ENCODE results near the gene DEFB131A. TPM values are rescaled to one million over a fixed set of nuclear protein-coding genes. Genes with fewer than 3 reads are reported as not detected.
A peak's percentile ranks its signal among the peaks of the same experiment; 100 is the strongest.
"Not testable (repeated sequence)": the region's sequence is repeated elsewhere in the genome, so short reads cannot be mapped to it uniquely, and the experiment has no call there.

DEFB131A gene
- total RNA-seq, 1 experiment from 2014 or later = not detected

DNA sequence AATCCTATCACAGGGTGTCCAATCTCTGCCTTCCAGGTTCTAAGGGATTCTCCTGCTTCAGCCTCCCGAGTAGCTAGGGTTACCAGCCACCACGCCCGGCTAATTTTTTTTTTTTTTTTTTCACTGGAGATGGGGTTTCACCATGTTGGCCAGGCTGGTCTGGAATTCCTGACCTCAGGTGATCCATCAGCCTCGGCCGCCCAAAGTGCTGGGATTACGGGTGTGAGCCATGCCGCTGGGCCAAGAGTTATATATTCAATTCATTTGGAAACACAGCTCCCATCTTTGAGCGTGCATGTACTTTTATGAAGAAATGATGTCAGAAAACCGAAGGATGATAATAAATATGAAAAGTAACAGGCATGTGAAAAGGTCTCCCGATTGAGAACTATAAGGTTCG is 38.7 kb downstream of the DEFB131A start:
- H3K4me3 ChIP-seq; H3K27me3 ChIP-seq; H3K36me3 ChIP-seq; H3K9me3 ChIP-seq (replicated peaks); DNase-seq; H3K4me1 ChIP-seq; H3K27ac ChIP-seq: not testable (repeated sequence)

DNA sequence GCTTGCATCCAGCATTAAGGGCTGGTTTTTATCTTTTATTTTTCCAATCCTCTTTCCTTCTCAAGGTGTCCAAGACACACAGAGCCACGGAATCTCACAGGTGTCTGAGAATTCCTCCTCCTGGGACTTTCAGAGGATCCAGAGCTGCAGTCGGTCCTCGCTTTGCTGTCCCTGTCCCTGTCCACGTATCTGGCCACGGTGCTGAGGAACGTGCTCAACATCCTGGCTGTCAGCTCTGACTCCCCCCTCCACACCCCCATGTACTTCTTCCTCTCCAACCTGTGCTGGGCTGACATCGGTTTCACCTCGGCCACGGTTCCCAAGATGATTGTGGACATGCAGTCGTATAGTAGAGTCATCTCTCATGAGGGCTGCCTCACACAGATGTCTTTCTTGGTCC is 39.5 kb downstream of the DEFB131A start:
- H3K36me3 ChIP-seq, DNase-seq, H3K4me1 ChIP-seq: not testable (repeated sequence)

DNA sequence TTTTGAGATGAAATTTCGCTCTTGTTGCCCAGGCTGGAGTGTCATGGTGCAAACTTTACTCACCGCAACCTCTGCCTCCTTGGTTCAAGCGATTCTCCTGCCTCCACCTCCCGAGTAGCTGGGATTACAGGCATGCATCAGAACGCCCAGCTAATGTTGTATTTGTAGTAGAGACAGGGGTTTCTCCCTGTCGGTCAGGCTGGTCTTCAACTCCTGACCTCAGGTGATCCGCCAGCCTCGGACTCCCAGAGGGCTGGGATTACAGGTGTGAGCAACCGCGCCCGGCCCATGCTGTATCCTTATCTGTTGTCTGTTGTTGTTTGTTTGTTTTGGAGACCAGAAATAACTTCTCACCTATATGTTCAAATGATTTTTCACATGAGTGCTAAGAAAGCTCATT is 42.7 kb downstream of the DEFB131A start:
- not testable (repeated sequence) for DNase-seq; H3K27me3 ChIP-seq; H3K27ac ChIP-seq; H3K4me3 ChIP-seq; H3K4me1 ChIP-seq; H3K9me3 ChIP-seq (replicated peaks); H3K36me3 ChIP-seq

More for the DNA sequence above, 39.5 kb downstream of the DEFB131A start:
- not testable (repeated sequence) for H3K27ac ChIP-seq; H3K9me3 ChIP-seq (replicated peaks); H3K27me3 ChIP-seq; H3K4me3 ChIP-seq

DNA sequence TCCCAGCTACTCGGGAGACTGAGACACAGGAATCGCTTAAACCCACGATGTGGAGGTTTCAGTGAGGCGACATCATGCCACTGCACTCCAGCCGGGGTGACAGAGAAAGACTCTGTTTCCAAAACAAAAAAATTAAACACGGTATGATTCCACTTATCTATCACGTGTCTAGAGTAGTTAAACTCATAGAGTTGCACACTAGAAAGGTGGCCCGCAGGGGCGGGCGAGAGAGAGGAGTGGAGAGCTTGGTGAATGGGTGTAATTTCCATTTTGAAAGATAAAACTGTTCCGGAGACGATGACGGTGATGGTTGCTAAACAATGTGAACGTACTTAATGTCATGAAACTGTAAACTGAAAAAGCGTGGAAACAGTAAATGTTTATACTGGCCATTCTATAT is 44.6 kb downstream of the DEFB131A start:
- not testable (repeated sequence) for H3K9me3 ChIP-seq (replicated peaks); H3K4me3 ChIP-seq; H3K4me1 ChIP-seq; H3K27ac ChIP-seq; DNase-seq; H3K27me3 ChIP-seq; H3K36me3 ChIP-seq

DNA sequence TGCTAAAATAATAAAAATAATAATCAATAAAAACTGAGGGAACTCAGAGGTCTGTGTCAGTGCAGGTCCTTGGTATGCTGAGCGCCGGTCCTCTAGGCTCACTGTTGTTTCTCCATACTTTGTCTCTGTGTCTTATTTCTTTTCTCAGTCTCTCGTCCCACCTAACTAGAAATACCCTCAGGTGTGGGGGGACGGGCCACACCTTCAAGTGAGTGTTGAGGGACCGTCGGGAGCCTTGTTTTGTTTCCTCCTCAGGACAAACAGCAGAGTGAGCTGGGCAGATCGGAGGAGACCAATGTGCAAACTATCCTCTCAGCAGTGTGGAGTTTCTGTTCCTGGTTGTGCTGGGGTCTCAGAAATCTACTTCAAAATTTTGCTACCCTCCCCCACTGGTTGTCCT is 46.3 kb downstream of the DEFB131A start:
- not testable (repeated sequence) for H3K4me3 ChIP-seq

DNA sequence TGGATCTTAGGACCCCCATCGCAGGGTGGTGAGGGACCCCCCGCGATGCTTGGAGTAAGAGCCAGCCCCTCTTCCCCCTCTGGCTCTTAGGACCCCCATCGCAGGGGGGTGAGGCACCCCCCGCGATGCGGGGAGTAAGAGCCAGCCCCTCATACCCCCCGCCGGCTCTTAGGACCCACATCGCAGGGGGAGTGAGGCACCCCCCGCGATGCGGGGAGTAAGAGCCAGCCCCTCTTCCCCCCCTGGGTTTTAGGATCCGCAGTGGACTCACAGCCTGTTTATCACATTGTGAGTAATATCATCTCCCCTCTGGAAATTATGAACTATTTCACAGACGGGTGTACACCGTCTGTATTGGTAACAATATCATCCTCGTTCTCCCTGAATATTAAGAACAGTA is 46.8 kb downstream of the DEFB131A start:
- not testable (repeated sequence) for H3K9me3 ChIP-seq (replicated peaks); H3K4me1 ChIP-seq; H3K36me3 ChIP-seq; H3K4me3 ChIP-seq; DNase-seq; H3K27ac ChIP-seq; H3K27me3 ChIP-seq

More for the DNA sequence above, 46.3 kb downstream of the DEFB131A start:
- not testable (repeated sequence) for H3K36me3 ChIP-seq; H3K4me1 ChIP-seq; H3K27ac ChIP-seq; DNase-seq; H3K9me3 ChIP-seq (replicated peaks); H3K27me3 ChIP-seq

DNA sequence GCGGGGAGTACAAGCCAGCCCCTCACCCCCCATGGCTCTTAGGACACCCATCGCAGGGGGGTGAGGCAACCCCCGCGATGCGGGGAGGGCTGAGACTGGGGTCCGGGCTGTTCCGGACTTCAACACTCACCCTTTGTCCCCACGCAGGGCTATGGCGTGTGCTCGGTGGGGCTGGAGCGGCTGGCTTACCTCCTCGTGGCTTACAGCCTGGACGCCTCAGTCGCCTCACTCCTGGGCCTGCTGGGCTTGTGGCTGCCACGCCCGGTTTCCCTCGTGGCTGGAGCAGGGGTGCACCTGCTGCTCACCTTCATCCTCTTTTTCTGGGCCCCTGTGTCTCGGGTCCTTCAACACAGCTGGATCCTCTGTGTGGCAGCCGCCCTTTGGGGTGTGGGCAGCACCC is 49.4 kb downstream of the DEFB131A start:
- H3K27ac ChIP-seq = not testable (repeated sequence)

DNA sequence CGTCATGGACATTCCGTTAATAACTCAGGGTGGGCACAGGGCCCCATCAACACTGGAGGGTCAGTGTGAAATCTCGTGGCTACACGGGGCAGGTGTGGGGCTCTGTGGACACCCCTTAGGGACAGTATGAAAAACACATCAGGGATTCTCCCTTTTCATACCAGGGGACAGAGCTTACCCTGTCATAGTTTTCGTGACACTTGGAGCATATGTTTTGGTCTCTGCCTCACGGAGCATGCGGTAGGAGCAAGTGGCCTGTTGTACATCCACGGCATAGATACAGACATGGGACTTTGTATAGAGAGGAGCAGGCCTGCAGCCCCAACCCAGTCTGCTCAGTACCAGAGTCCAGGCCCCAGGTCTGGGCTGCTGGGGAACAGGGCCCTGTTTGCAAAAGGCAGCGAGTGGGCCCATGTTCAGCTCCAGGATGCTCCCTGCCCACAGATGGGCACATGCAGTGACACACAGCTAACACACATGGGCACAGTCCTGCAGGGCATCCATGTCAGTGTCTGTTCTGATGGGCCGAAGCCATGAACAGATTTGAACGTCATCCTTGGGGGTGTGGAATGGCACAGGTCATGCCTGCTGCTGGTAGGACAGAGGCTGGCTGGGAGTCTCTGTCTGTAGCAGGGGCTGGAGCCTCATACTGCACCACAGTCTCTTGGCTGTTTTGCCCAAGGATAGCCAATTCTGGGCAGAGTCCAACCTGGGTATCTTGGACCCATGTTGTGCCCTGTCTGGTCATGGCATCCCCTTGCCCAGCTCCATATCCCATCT is 50.2 kb downstream of the DEFB131A start:
- not testable (repeated sequence) for H3K9me3 ChIP-seq (replicated peaks); H3K27ac ChIP-seq; H3K36me3 ChIP-seq; H3K4me3 ChIP-seq; H3K4me1 ChIP-seq; DNase-seq; H3K27me3 ChIP-seq

More for the DNA sequence above, 49.4 kb downstream of the DEFB131A start:
- H3K36me3 ChIP-seq; H3K9me3 ChIP-seq (replicated peaks); H3K4me1 ChIP-seq; H3K4me3 ChIP-seq; H3K27me3 ChIP-seq; DNase-seq: not testable (repeated sequence)

DNA sequence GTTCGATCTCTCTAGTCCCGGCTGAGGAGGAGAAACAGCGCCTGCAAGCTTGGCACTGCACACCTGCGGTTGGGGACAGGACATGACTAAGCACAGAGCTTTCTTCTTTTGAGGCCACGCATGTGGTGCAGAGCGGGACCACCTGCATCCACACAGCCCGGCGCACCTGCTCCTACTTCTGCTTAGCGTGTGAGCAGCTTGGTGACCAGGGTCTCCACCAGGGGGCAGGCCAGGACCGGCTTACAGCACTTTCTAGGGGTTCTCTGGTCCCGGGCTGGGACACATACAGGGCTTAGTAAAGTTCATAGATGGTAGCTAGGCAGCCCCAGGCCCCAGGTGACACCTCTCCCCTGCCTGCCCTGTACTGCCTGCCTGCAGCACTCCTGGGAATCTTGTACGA is 51.2 kb downstream of the DEFB131A start:
- not testable (repeated sequence) for H3K9me3 ChIP-seq (replicated peaks); H3K4me1 ChIP-seq; H3K27me3 ChIP-seq; H3K27ac ChIP-seq; H3K4me3 ChIP-seq; H3K36me3 ChIP-seq
- DNase-seq = peak; percentile 55 to 61

DNA sequence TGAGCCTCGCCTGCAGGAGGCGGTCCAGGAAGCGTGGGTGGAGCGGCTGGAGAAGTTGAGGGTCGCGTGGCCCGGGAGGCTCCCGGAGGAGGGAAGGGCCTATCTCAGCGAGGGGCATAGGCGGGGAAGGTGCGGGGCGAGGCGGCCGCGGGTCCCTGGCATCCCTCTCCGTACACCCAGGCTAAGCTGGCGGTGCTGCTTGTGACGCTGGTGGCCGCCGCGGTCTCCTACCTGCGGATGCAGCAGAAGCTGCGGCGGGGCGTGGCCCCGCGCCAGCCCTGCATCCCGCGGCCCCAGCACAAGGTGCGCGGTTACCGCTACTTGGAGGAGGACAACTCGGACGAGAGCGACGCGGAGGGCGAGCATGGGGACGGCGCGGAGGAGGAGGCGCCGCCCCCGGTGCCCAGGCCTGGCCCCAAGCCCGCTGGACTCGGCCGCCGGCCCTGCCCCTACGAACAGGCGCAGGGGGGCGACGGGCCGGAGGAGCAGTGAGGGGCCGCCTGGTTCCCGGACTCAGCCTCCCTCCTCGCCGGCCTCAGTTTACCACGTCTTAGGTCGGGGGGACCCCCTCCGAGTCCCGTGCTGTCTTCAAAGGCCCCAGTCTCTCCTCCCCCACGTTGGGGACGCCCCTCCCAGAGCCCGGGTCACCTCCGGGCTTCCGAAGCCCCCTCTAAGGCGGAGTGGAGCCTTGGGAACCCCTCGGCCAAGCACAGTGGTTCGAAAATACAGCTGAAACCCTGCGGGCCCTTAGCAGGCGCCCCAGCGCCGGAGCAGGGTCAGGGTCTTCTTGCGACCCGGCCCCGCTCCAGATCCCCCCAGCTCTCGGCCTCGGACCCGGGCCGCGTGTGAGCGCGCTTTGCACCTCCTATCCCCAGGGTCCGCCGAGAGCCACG is 53.6 kb downstream of the DEFB131A start:
- not testable (repeated sequence) for H3K4me1 ChIP-seq; DNase-seq; H3K27me3 ChIP-seq; H3K9me3 ChIP-seq (replicated peaks); H3K4me3 ChIP-seq; H3K36me3 ChIP-seq; H3K27ac ChIP-seq

DNA sequence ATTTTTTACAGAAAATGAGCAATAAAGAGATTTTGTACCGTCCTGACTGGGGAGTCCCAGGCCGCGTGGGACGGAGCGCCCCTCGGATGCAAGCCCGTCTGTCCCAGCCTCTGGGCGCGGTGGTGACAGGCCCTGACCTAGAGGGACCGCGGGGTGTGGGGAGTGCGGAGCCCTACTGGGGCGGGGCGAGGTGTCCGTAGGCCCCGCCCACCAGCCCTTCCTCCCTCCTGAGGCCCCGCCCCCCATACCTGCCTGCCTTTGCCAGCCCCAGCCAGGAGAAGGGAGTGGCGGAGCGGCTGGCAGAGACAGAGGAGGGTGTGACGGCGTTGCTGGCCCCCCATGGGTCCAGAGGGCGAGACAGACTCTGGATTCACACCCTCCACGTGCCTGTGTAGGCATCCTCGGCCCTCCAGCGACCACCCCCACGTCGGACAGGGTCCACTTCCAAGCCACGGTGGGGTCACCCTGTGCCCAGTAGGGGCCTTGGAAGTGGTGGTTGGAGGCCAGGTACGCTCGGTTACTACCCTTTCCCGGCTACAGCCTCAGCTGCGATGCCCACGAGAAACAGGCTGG is 54.3 kb downstream of the DEFB131A start:
- not testable (repeated sequence) for H3K36me3 ChIP-seq, H3K27ac ChIP-seq

DNA sequence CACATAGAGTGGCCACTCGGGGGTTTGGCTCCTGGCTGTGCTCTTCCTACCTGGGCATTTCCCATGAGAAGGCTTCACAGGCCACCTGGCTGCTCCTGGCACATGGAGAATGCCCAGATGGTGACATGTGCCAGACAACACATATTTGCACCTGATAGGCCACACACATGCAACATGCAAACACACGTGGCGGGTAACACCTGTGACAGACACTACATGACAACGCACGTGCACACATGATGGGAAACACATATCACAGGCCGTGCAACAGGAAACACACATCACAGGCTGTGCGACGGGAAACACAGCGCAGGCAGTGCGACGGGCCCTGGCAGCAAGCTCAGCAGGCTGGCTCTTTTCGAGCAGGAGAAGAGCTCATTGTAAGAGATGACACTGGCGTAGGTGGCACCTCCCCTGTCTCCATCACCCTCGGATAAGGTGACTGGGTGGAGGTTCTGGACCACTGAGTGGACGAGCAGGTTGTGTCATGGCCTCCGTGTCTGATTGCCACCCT is 55.8 kb downstream of the DEFB131A start:
- H3K4me1 ChIP-seq; H3K4me3 ChIP-seq; DNase-seq; H3K9me3 ChIP-seq (replicated peaks); H3K27ac ChIP-seq; H3K27me3 ChIP-seq; H3K36me3 ChIP-seq: not testable (repeated sequence)

More for the DNA sequence above, 54.3 kb downstream of the DEFB131A start:
- not testable (repeated sequence) for H3K4me1 ChIP-seq; H3K9me3 ChIP-seq (replicated peaks); H3K27me3 ChIP-seq; H3K4me3 ChIP-seq; DNase-seq

Data from SJCRH30 (cell line).